H9 (cell line): ENCODE measurements around the gene TRNP1. TPM values are rescaled to one million over a fixed set of nuclear protein-coding genes. Genes with fewer than 3 reads are reported as not detected.

Source experiments
- DNase-seq: peaks from one replicate; pipeline ENCODE4 v3.0.0-alpha.2; 2017
- H2AFZ ChIP-seq: one replicate; pipeline ENCODE4 v1.6.1; 2013; ENCODE audit warnings: mild to moderate bottlenecking, low read length, control low read depth, moderate library complexity
- H2AK5ac ChIP-seq: 2 replicates; pipeline ENCODE4 v1.6.1; 2013; ENCODE audit warnings: low read length, control low read depth, mixed read lengths; ENCODE audit not compliant: insufficient read length
- H2BK120ac ChIP-seq: one replicate; pipeline ENCODE4 v1.6.1; 2013; ENCODE audit warnings: low read depth, mild to moderate bottlenecking, low read length, control low read depth, inconsistent platforms; ENCODE audit not compliant: poor library complexity, severe bottlenecking
- H2BK12ac ChIP-seq: 2 replicates; pipeline ENCODE4 v1.6.1; 2013; ENCODE audit warnings: low read length, control low read depth, mixed read lengths, low read depth; ENCODE audit not compliant: insufficient read length
- H2BK15ac ChIP-seq: 2 replicates; pipeline ENCODE4 v1.6.1; 2013; ENCODE audit warnings: low read depth, low read length, control low read depth
- H2BK20ac ChIP-seq: one replicate; pipeline ENCODE4 v1.6.1; 2013; ENCODE audit warnings: low read depth, mild to moderate bottlenecking, low read length, control low read depth, inconsistent platforms; ENCODE audit not compliant: poor library complexity, severe bottlenecking
- H2BK5ac ChIP-seq: 2 replicates; pipeline ENCODE4 v1.6.1; 2013; ENCODE audit warnings: low read length, control low read depth, mixed read lengths; ENCODE audit not compliant: insufficient read length
- H3K14ac ChIP-seq: 2 replicates; pipeline ENCODE4 v1.6.1; 2013; ENCODE audit warnings: low read length, control low read depth; ENCODE audit not compliant: insufficient read depth
- H3K18ac ChIP-seq: 2 replicates; pipeline ENCODE4 v1.6.1; 2013; ENCODE audit warnings: low read depth, mild to moderate bottlenecking, mixed read lengths, low read length, control low read depth; ENCODE audit not compliant: insufficient read length
- H3K23ac ChIP-seq: 2 replicates; pipeline ENCODE4 v1.6.1; 2013; ENCODE audit warnings: low read length, control low read depth, mixed read lengths, low read depth; ENCODE audit not compliant: insufficient read length
- H3K23me2 ChIP-seq: 2 replicates; pipeline ENCODE4 v1.6.1; 2013; ENCODE audit warnings: low read depth, mild to moderate bottlenecking, mixed read lengths, low read length, control low read depth; ENCODE audit not compliant: insufficient read length, poor library complexity, severe bottlenecking
- H3K27ac ChIP-seq: 2 replicates; pipeline ENCODE4 v1.5.1; 2013; ENCODE audit warnings: low read length, control low read depth, mixed read lengths, low read depth; ENCODE audit not compliant: insufficient read length
- H3K27me3 ChIP-seq: 2 replicates; pipeline ENCODE4 v1.6.1; 2013; ENCODE audit warnings: low read length, control low read depth, inconsistent platforms; ENCODE audit not compliant: insufficient read depth
- H3K4ac ChIP-seq: 2 replicates; pipeline ENCODE4 v1.6.1; 2013; ENCODE audit warnings: low read depth, mild to moderate bottlenecking, control low read depth, inconsistent platforms, low read length, moderate library complexity
- H3K4me1 ChIP-seq: 2 replicates; pipeline ENCODE4 v1.6.1; 2013; ENCODE audit warnings: low read length, control low read depth, inconsistent platforms; ENCODE audit not compliant: insufficient read depth
- H3K4me2 ChIP-seq: 2 replicates; pipeline ENCODE4 v1.6.1; 2013; ENCODE audit warnings: low read length, control low read depth, mixed read lengths; ENCODE audit not compliant: insufficient read length, insufficient read depth
- H3K56ac ChIP-seq: 2 replicates; pipeline ENCODE4 v1.6.1; 2013; ENCODE audit warnings: low read depth, mild to moderate bottlenecking, mixed read lengths, low read length, control low read depth; ENCODE audit not compliant: insufficient read length
- H3K79me1 ChIP-seq: 2 replicates; pipeline ENCODE4 v1.6.1; 2013; ENCODE audit warnings: low read depth, mild to moderate bottlenecking, moderate library complexity, low read length, control low read depth, inconsistent platforms; ENCODE audit not compliant: insufficient read depth, poor library complexity, severe bottlenecking
- H3K79me2 ChIP-seq: 2 replicates; pipeline ENCODE4 v1.6.1; 2013; ENCODE audit warnings: low read length, control low read depth, inconsistent platforms; ENCODE audit not compliant: insufficient read depth
- H3K9ac ChIP-seq: 2 replicates; pipeline ENCODE4 v1.6.1; 2013; ENCODE audit warnings: low read length, control low read depth, mixed read lengths; ENCODE audit not compliant: insufficient read length; ENCODE audit errors: extremely low read depth
- H3K9me3 ChIP-seq: one replicate; pipeline ENCODE4 v1.6.1; 2013; ENCODE audit warnings: low read depth, low read length, inconsistent platforms; ENCODE audit not compliant: control insufficient read depth
- H3T11ph ChIP-seq: one replicate; pipeline ENCODE4 v1.6.1; 2013; ENCODE audit warnings: mild to moderate bottlenecking, low read length, control low read depth, inconsistent platforms
- H4K20me1 ChIP-seq: one replicate; pipeline ENCODE4 v1.6.1; 2013; ENCODE audit not compliant: control insufficient read depth, insufficient read length, insufficient read depth
- H4K5ac ChIP-seq: 2 replicates; pipeline ENCODE4 v1.6.1; 2013; ENCODE audit warnings: low read depth, mild to moderate bottlenecking, mixed read lengths, low read length, control low read depth; ENCODE audit not compliant: insufficient read length
- H4K8ac ChIP-seq: replicated peaks from 2 replicates; pipeline ENCODE4 v1.6.1; 2013; ENCODE audit warnings: low read length, control low read depth, mixed read lengths, low read depth; ENCODE audit not compliant: insufficient read length
- H4K91ac ChIP-seq: 2 replicates; pipeline ENCODE4 v1.6.1; 2013; ENCODE audit warnings: low read depth, mild to moderate bottlenecking, moderate library complexity, mixed read lengths, low read length, control low read depth; ENCODE audit not compliant: insufficient read length
- H3K27ac Mint-ChIP-seq, 3 experiments: 2 replicates in 2 of 3; 3 replicates in 1 of 3; pipeline ENCODE4 v1.8.0; 2020 to 2021; ENCODE audit warnings: mixed read lengths in 3 of 3, mild to moderate bottlenecking in 1 of 3, moderate library complexity in 1 of 3
- H3K27me3 Mint-ChIP-seq: 2 replicates; pipeline ENCODE4 v1.8.0; 2021; ENCODE audit warnings: low read depth, mild to moderate bottlenecking, moderate library complexity, mixed read lengths
- H3K36me3 Mint-ChIP-seq, 3 experiments: 2 replicates in 2 of 3; 3 replicates in 1 of 3; pipeline ENCODE4 v1.8.0; 2020 to 2021; ENCODE audit warnings: low read depth in 3 of 3, mixed read lengths in 3 of 3; ENCODE audit not compliant: insufficient read depth in 1 of 3
- H3K4me1 Mint-ChIP-seq, 2 experiments: 2 replicates each; pipeline ENCODE4 v1.8.0; 2020; ENCODE audit warnings: mixed read lengths in 2 of 2
- H3K4me3 Mint-ChIP-seq, 2 experiments: 2 replicates in 1 of 2; 3 replicates in 1 of 2; pipeline ENCODE4 v1.8.0; 2020 to 2021; ENCODE audit warnings: mild to moderate bottlenecking in 2 of 2, mixed read lengths in 2 of 2, moderate library complexity in 1 of 2
- H3K9me3 Mint-ChIP-seq, 2 experiments: 2 replicates in 1 of 2; 3 replicates in 1 of 2; pipeline ENCODE4 v1.8.0; 2020; ENCODE audit warnings: mild to moderate bottlenecking in 2 of 2, mixed read lengths in 2 of 2, moderate library complexity in 1 of 2
- CTCF ChIP-seq: fragments of 200-600 bp; sonication (generic); conservative IDR thresholded peaks from 3 replicates; pipeline ENCODE4 v1.8.0; 2021; ENCODE audit warnings: antibody characterized with exemption, mild to moderate bottlenecking
- WGBS: extraction: QIAGEN DNeasy Blood & Tissue Kit; methylation state at CpG from one replicate; pipeline ENCODE4 v1.1.7; 2013; ENCODE audit warnings: missing lambda C conversion rate, low lambda C conversion rate, mixed read lengths; ENCODE audit not compliant: insufficient read length; ENCODE audit errors: extremely low coverage; 5-methylcytosine and 5-hydroxymethylcytosine counted together
- total RNA-seq: library from RNA; stranded (reverse); gene quantifications from 2 replicates; pipeline ENCODE4 v1.2.1, GENCODE V29; 2021

Gene TRNP1
- total RNA-seq, 1 experiment from 2014 or later = 39.0 TPM

DNA sequence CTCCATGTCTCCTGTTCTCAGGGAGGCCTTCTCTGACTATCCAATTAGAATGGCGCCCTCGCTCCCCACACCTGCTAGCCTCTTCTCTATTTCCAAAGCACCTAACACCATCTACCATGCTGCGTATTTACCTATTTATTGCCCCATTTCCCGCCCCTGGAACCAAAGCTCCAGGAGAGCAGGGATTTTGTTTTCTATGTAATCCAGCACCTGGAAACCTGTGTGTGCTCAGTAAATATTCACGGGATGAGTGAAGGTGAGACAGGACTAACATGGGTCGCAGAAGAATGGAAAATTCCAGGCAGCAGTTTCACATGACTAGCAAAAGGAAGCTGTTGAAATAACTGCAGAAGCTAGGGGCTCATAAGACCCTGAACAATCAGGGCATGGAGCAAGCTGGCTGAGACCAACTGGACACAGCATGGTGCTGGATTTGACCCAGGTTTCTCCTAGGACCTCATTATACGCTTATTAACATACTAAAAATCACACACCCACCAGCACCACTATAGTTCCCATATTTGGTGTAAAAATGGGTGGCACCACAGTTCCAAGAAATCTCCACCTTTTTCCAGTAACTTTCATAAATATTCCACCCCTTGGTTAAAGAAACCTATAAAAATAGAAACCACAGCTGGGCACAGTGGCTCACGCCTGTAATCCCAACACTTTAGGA lies 34.2 kb downstream of the TRNP1 start:
- Histone ChIP-seq H3K18ac (peak overlapping the region; percentile 32), H2AK5ac (no peak overlapping the region), H4K20me1 (no peaks in the 10 kb centered on the region), H3K23ac (no peak overlapping the region), H3K4me2 (peak overlapping the region; percentile 0), H4K91ac (no peak overlapping the region), H3K9me3 (no peaks in the 10 kb centered on the region), H3T11ph (no peak overlapping the region), H2BK12ac (no peak overlapping the region), H2BK5ac (no peak overlapping the region), H4K8ac (no peak overlapping the region), H2BK15ac (no peak overlapping the region), H3K4ac (no peak overlapping the region), H2AFZ (peak overlapping the region; percentile 53), H3K4me1 (peaks cover 2% of the 10 kb centered on the region), H3K14ac (peak overlapping the region; percentile 14; the same call in 1 of the 2 replicates), H3K23me2 (no peaks in the 10 kb centered on the region), H4K5ac (no peak overlapping the region), H3K27ac (no peak overlapping the region), H2BK20ac (no peak overlapping the region), H3K27me3 (no peaks in the 10 kb centered on the region), H3K9ac (no peak overlapping the region), H3K79me1 (no peaks in the 10 kb centered on the region), H3K56ac (no peak overlapping the region), H2BK120ac (peak overlapping the region; percentile 15), H3K79me2 (no peaks in the 10 kb centered on the region)
- no peaks in the 10 kb centered on the region for H3K36me3 Mint-ChIP-seq
- H3K4me3 Mint-ChIP-seq = peak overlapping the region in 1 of 2 experiments; percentile 2; a peak in 1 of 5 replicates
- H3K9me3 Mint-ChIP-seq = no peaks in the 10 kb centered on the region; a peak in 1 of 5 replicates
- peak overlapping the region; percentile 32 to 76 (median 69); a peak in 4 of 7 replicates for H3K27ac Mint-ChIP-seq
- no CpG with 5 or more reads among the region's 8 CpGs for WGBS
- peaks cover 16 to 27% of the 10 kb centered on the region in 2 experiments for H3K4me1 Mint-ChIP-seq
- no peaks in the 10 kb centered on the region for H3K27me3 Mint-ChIP-seq
- no peak for TF ChIP-seq CTCF
- no peak for DNase-seq
